HG03045 (cell line): Measurements from ENCODE around the gene BEAN1.
"Not testable (repeated sequence)": the region's sequence is repeated elsewhere in the genome, so short reads cannot be mapped to it uniquely, and the experiment has no call there.

Experiments
- ATAC-seq: cut with Tn5 transposase; IDR thresholded peaks from one replicate; pipeline ENCODE4 v1.9.1; 2021; ENCODE audit warnings: mild to moderate bottlenecking, moderate library complexity; ENCODE audit not compliant: unreplicated experiment

The BEAN1 gene

GRCh38 chr16:66481081-66481942 lies 54.2 kb downstream of the BEAN1 start:
- ATAC-seq: no peak

- no peak for ATAC-seq
Observed at GRCh38 chr16:66481943-66482390, 54.9 kb downstream of the BEAN1 start.

- ATAC-seq: peak; percentile 58
Observed at GRCh38 chr16:66483689-66484452, 56.8 kb downstream of the BEAN1 start.

GRCh38 chr16:66484453-66485213 lies 57.5 kb downstream of the BEAN1 start:
- ATAC-seq: no peak

GRCh38 chr16:66485376-66485775 lies 58.3 kb downstream of the BEAN1 start:
- no peak for ATAC-seq

GRCh38 chr16:66486199-66486772 lies 59.2 kb downstream of the BEAN1 start:
- no peak for ATAC-seq

- ATAC-seq: no peak
Observed at GRCh38 chr16:66486773-66487579, 59.9 kb downstream of the BEAN1 start.

- no peak for ATAC-seq
Observed at GRCh38 chr16:66487580-66488275, 60.6 kb downstream of the BEAN1 start.

GRCh38 chr16:66488505-66488904 lies 61.4 kb downstream of the BEAN1 start:
- no peak for ATAC-seq

- no peak for ATAC-seq
Observed at GRCh38 chr16:66489385-66489784, 62.3 kb downstream of the BEAN1 start.

GRCh38 chr16:66489818-66490217 lies 62.7 kb downstream of the BEAN1 start:
- ATAC-seq: no peak

- ATAC-seq: no peak
Observed at GRCh38 chr16:66490774-66491715, 64.0 kb downstream of the BEAN1 start.

GRCh38 chr16:66491716-66492064 lies 64.6 kb downstream of the BEAN1 start:
- ATAC-seq: no peak

GRCh38 chr16:66493490-66494401 lies 66.7 kb downstream of the BEAN1 start:
- no peak for ATAC-seq

- no peak for ATAC-seq
Observed at GRCh38 chr16:66494916-66495315, 67.8 kb downstream of the BEAN1 start.

GRCh38 chr16:66495440-66495839 lies 68.3 kb downstream of the BEAN1 start:
- ATAC-seq: no peak

GRCh38 chr16:66496226-66496625 lies 69.1 kb downstream of the BEAN1 start:
- ATAC-seq: not testable (repeated sequence)
